ENCODE results near the gene ASPSCR1. TPM values are rescaled to one million over a fixed set of nuclear protein-coding genes. Genes with fewer than 3 reads are reported as not detected.

ASPSCR1 gene
- total and polyA plus RNA-seq, 2 of the 13 experiments (the other 11 are each of a cell fraction or from before 2014, with no cell fraction given) = 274 to 314 TPM

- TF ChIP-seq MAFF (IDR thresholded peaks at IDR 0.05; ENCODE audit: low read depth, low read length) (no peak), HIVEP1 (CRISPR knock-in tag; IDR thresholded peaks at IDR 0.05) (peak; percentile 90; the same call in 1 of the 2 replicates), GATAD2A (CRISPR knock-in tag; IDR thresholded peaks at IDR 0.05) (peak; percentile 74), ZNF546 (CRISPR knock-in tag; conservative IDR thresholded peaks at IDR 0.05) (peak; percentile 96), ATM (IDR thresholded peaks at IDR 0.05; ENCODE audit: borderline replicate concordance) (no peak), SRSF9 (IDR thresholded peaks at IDR 0.05; ENCODE audit: borderline replicate concordance, insufficient read depth, low read depth, low read length, poor library complexity, severe bottlenecking) (no peak), HDAC1 (CRISPR knock-in tag; IDR thresholded peaks at IDR 0.05) (peak; percentile 98), THAP9 (CRISPR knock-in tag; IDR thresholded peaks at IDR 0.05; ENCODE audit: borderline replicate concordance) (peak; percentile 41; the same call in 1 of the 2 replicates), ZNF615 (CRISPR knock-in tag; IDR thresholded peaks at IDR 0.05; ENCODE audit: borderline replicate concordance) (peak; percentile 99), GATA4 (IDR thresholded peaks at IDR 0.05; ENCODE audit: borderline replicate concordance, low read depth) (no peak), PTBP1 (IDR thresholded peaks at IDR 0.05; ENCODE audit: low read depth, low read length, poor library complexity, severe bottlenecking) (no peak), MZF1 (CRISPR knock-in tag; IDR thresholded peaks at IDR 0.05; ENCODE audit: borderline replicate concordance) (peak; percentile 77), CEBPB (IDR thresholded peaks at IDR 0.05; ENCODE audit: borderline replicate concordance, low read depth, low read length) (no peak), ZNF383 (CRISPR knock-in tag; IDR thresholded peaks at IDR 0.05; ENCODE audit: borderline replicate concordance) (no peak; the same call in 1 of the 2 replicates), ZNF326 (CRISPR knock-in tag; IDR thresholded peaks at IDR 0.05; ENCODE audit: borderline replicate concordance) (peak; percentile 90), FOXP4 (CRISPR knock-in tag; IDR thresholded peaks at IDR 0.05) (peak; percentile 90), FOSL1 (CRISPR knock-in tag; IDR thresholded peaks at IDR 0.05; ENCODE audit: borderline replicate concordance) (no peak), ZNF652 (CRISPR knock-in tag; IDR thresholded peaks at IDR 0.05; ENCODE audit: borderline replicate concordance, low read depth) (no peak), SNAPC4 (CRISPR knock-in tag; IDR thresholded peaks at IDR 0.05) (no peak)
Observed at GRCh38 chr17:81966343-81967243, 10.8 kb upstream of the ASPSCR1 start (continued).
